IMR-90 (cell line): ENCODE results near the gene CDT1. TPM values are rescaled to one million over a fixed set of nuclear protein-coding genes. Genes with fewer than 3 reads are reported as not detected.

Experiments used
- ATAC-seq: fragments of 200-7000 bp; cut with Tn5 transposase; 2 replicates; pipeline ENCODE4 v1.9.1; 2020; ENCODE audit warnings: low read depth, mild to moderate bottlenecking, moderate library complexity
- BruUV-seq: library from RNA; stranded (reverse); fragments of 400-500 nt; replicated peaks from 2 replicates; lab custom pipeline; 2021; lab: Mats Ljungman, UMichigan
- CTCF ChIA-PET: fragments of 300-600 bp; formaldehyde crosslinking; extraction: SDS; loops from one replicate; lab custom pipeline; 2021; ENCODE audit warnings: antibody characterized with exemption; lab: Yijun Ruan, JAX
- POLR2A ChIA-PET: fragments of 300-600 bp; sonication (Branson Sonifier 250); formaldehyde crosslinking; loops from one replicate; lab custom pipeline; 2022; ENCODE audit warnings: antibody characterized with exemption; ENCODE audit not compliant: unreplicated experiment; lab: Charles Lee
- DNase-seq: peaks from one replicate; pipeline ENCODE4 v3.0.0; 2013
- H2AFZ ChIP-seq: replicated peaks from 2 replicates; pipeline ENCODE3; 2013; ENCODE audit warnings: low read length, mild to moderate bottlenecking; ENCODE audit not compliant: poor library complexity
- H2AK5ac ChIP-seq: 2 replicates; pipeline ENCODE4 v1.6.1; 2013; ENCODE audit warnings: low read depth, low read length, inconsistent platforms
- H2AK9ac ChIP-seq: replicated peaks from 2 replicates; pipeline ENCODE3; 2013; ENCODE audit warnings: mild to moderate bottlenecking, low read depth, low read length, moderate library complexity; ENCODE audit not compliant: poor library complexity
- H2BK120ac ChIP-seq: 2 replicates; pipeline ENCODE4 v1.6.1; 2013; ENCODE audit warnings: low read depth, low read length, inconsistent platforms
- H2BK15ac ChIP-seq: 3 replicates; pipeline ENCODE4 v1.6.1; 2013; ENCODE audit warnings: low read depth, low read length, inconsistent platforms
- H2BK20ac ChIP-seq: 2 replicates; pipeline ENCODE4 v1.6.1; 2013; ENCODE audit warnings: low read depth, mild to moderate bottlenecking, inconsistent platforms, low read length, moderate library complexity
- H2BK5ac ChIP-seq: 2 replicates; pipeline ENCODE4 v1.6.1; 2013; ENCODE audit warnings: mild to moderate bottlenecking, low read depth, low read length, inconsistent platforms; ENCODE audit not compliant: poor library complexity, severe bottlenecking
- H3K14ac ChIP-seq: replicated peaks from 2 replicates; pipeline ENCODE4 v1.6.1; 2013; ENCODE audit warnings: low read depth, low read length, inconsistent platforms
- H3K18ac ChIP-seq: 2 replicates; pipeline ENCODE4 v1.6.1; 2013; ENCODE audit warnings: low read depth, low read length, control low read depth
- H3K23ac ChIP-seq: 2 replicates; pipeline ENCODE4 v1.6.1; 2013; ENCODE audit warnings: low read depth, low read length, inconsistent platforms
- H3K27ac ChIP-seq: 2 replicates; pipeline ENCODE4 v1.5.1; 2013; ENCODE audit warnings: mild to moderate bottlenecking, control low read depth, low read length; ENCODE audit not compliant: insufficient read depth
- H3K27me3 ChIP-seq: 2 replicates; pipeline ENCODE4 v1.6.1; 2013; ENCODE audit warnings: low read length; ENCODE audit not compliant: control insufficient read depth, insufficient read depth
- H3K36me3 ChIP-seq: 2 replicates; pipeline ENCODE4 v1.6.1; 2013; ENCODE audit warnings: low read length, mixed read lengths; ENCODE audit not compliant: control insufficient read depth, insufficient read depth
- H3K4ac ChIP-seq: 2 replicates; pipeline ENCODE4 v1.6.1; 2013; ENCODE audit warnings: low read depth, low read length, inconsistent platforms
- H3K4me1 ChIP-seq: 2 replicates; pipeline ENCODE4 v1.6.1; 2013; ENCODE audit warnings: low read length, mixed read lengths; ENCODE audit not compliant: control insufficient read depth, insufficient read depth
- H3K4me2 ChIP-seq: 2 replicates; pipeline ENCODE4 v1.6.1; 2013; ENCODE audit warnings: low read depth, mild to moderate bottlenecking, control low read depth, low read length, moderate library complexity
- H3K4me3 ChIP-seq: 2 replicates; pipeline ENCODE4 v1.5.1; 2013; ENCODE audit warnings: low read depth, mild to moderate bottlenecking, control low read depth, low read length, moderate library complexity; ENCODE audit not compliant: insufficient read depth
- H3K56ac ChIP-seq: 2 replicates; pipeline ENCODE4 v1.6.1; 2013; ENCODE audit warnings: low read length, inconsistent platforms; ENCODE audit not compliant: insufficient read depth; ENCODE audit errors: extremely low read depth
- H3K79me1 ChIP-seq, 2 experiments: 2 replicates each; pipeline ENCODE4 v1.6.1; 2013; ENCODE audit warnings: low read length in 2 of 2, inconsistent platforms in 1 of 2, low read depth in 1 of 2
- H3K9ac ChIP-seq: 2 replicates; pipeline ENCODE4 v1.6.1; 2013; ENCODE audit warnings: low read depth, low read length, control low read depth
- H3K9me1 ChIP-seq: 2 replicates; pipeline ENCODE4 v1.6.1; 2013; ENCODE audit warnings: low read length, inconsistent platforms; ENCODE audit not compliant: insufficient read depth
- H3K9me3 ChIP-seq: 2 replicates; pipeline ENCODE4 v1.6.1; 2013; ENCODE audit warnings: low read length; ENCODE audit not compliant: control insufficient read depth, insufficient read depth
- H4K20me1 ChIP-seq: 2 replicates; pipeline ENCODE4 v1.6.1; 2013; ENCODE audit warnings: low read length, inconsistent platforms; ENCODE audit not compliant: insufficient read depth
- H4K5ac ChIP-seq: 2 replicates; pipeline ENCODE4 v1.6.1; 2013; ENCODE audit warnings: mild to moderate bottlenecking, low read depth, low read length, control low read depth
- H4K8ac ChIP-seq, 2 experiments: 2 replicates each; pipeline ENCODE4 v1.6.1; 2013; ENCODE audit warnings: low read depth in 2 of 2, low read length in 2 of 2, control low read depth in 1 of 2, inconsistent platforms in 1 of 2
- H4K91ac ChIP-seq: 2 replicates; pipeline ENCODE4 v1.6.1; 2013; ENCODE audit warnings: low read depth, low read length, inconsistent platforms; ENCODE audit not compliant: insufficient read depth
- CHD1 ChIP-seq: IDR thresholded peaks from 2 replicates; pipeline ENCODE4 v1.6.1; 2012; ENCODE audit warnings: low read depth, low read length, improper control_type of control experiment
- ELK1 ChIP-seq: fragments of 150-350 bp; IDR thresholded peaks from 2 replicates; pipeline ENCODE4 v1.6.1; 2016; ENCODE audit warnings: low read depth, mild to moderate bottlenecking, low read length, moderate library complexity, borderline replicate concordance
- MAFK ChIP-seq: IDR thresholded peaks from 2 replicates; pipeline ENCODE4 v1.6.1; 2012; ENCODE audit warnings: low read depth, low read length, improper control_type of control experiment
- MXI1 ChIP-seq: IDR thresholded peaks from 2 replicates; pipeline ENCODE4 v1.6.1; 2012; ENCODE audit warnings: low read depth, mild to moderate bottlenecking, low read length, moderate library complexity, borderline replicate concordance
- NFE2L2 ChIP-seq: fragments of 150-350 bp; IDR thresholded peaks from 2 replicates; pipeline ENCODE4 v1.6.1; 2016; ENCODE audit warnings: low read depth, mild to moderate bottlenecking, low read length
- POLR2A ChIP-seq: IDR thresholded peaks from 2 replicates; pipeline ENCODE4 v1.6.1; 2012; ENCODE audit warnings: mild to moderate bottlenecking, low read depth, low read length
- RAD21 ChIP-seq: IDR thresholded peaks from 2 replicates; pipeline ENCODE4 v1.6.1; 2012; ENCODE audit warnings: low read length, improper control_type of control experiment
- USF2 ChIP-seq: fragments of 150-350 bp; IDR thresholded peaks from 2 replicates; pipeline ENCODE4 v1.6.1; 2017; ENCODE audit warnings: mild to moderate bottlenecking, antibody characterized with exemption, low read length, low read depth
- WGBS, 2 experiments: methylation state at CpG; one replicate each; pipeline versions ENCODE4 v1.1.5 to v1.1.7; 2013; ENCODE audit warnings: missing lambda C conversion rate in 2 of 2; ENCODE audit not compliant: insufficient read length in 1 of 2; ENCODE audit errors: extremely low coverage in 2 of 2; 5-methylcytosine and 5-hydroxymethylcytosine counted together
- dilution Hi-C: fragments of 300-500 bp; cut with HindIII; formaldehyde crosslinking; loops from one replicate; pipeline ENCODE4 v1.14.3; 2018; ENCODE audit warnings: low sequenced_read_pairs; ENCODE audit not compliant: unreplicated experiment
- in situ Hi-C: fragments of 300-500 bp; cut with MboI; formaldehyde crosslinking; loops from 3 replicates; pipeline ENCODE4 v1.14.3; 2019; ENCODE audit warnings: low sequenced_read_pairs, inconsistent platforms, mixed read lengths
- intact Hi-C: fragments of 100-400 bp; cut with micrococcal nuclease; formaldehyde crosslinking; loops from 2 replicates; pipeline ENCODE4 v1.10.0; 2022
- polyA plus RNA-seq, 3 experiments: library from polyadenylated mRNA; depleted of rRNA; stranded (reverse); fragments of >200 nt; gene quantifications; 2 replicates each; pipeline ENCODE4 v1.2.3, GENCODE V29; 2012; ENCODE audit warnings: low replicate concordance in 1 of 3
- total RNA-seq: library from RNA; depleted of rRNA; stranded (reverse); fragments of >200 nt; gene quantifications from 2 replicates; pipeline ENCODE4 v1.2.3, GENCODE V29; 2012

CDT1 gene
- total and polyA plus RNA-seq, 2 of the 4 experiments (the other 2 are of a cell fraction), result 3.2 to 11.8 TPM

GRCh38 chr16:88833086-88833485 lies 29.5 kb downstream of the CDT1 start:
- Histone ChIP-seq H2BK120ac (no peak overlapping the region), H3K27me3 (no peaks in the 10 kb centered on the region), H3K23ac (no peak overlapping the region), H3K4me2 (no peak overlapping the region), H2BK5ac (no peak overlapping the region), H2AK9ac (no peak overlapping the region), H2BK15ac (no peak overlapping the region), H3K4ac (no peak overlapping the region), H3K18ac (no peak overlapping the region), H3K14ac (no peak overlapping the region), H3K9ac (no peak overlapping the region), H4K20me1 (peaks cover 4% of the 10 kb centered on the region; the same call in 1 of the 2 replicates), H3K9me1 (no peaks in the 10 kb centered on the region), H4K91ac (no peak overlapping the region), H3K4me3 (no peak overlapping the region), H2BK20ac (no peak overlapping the region), H3K79me1 (no peaks in the 10 kb centered on the region), H3K36me3 (peaks cover 19% of the 10 kb centered on the region; the same call in 1 of the 2 replicates), H3K27ac (no peak overlapping the region), H2AFZ (no peak overlapping the region), H2AK5ac (no peak overlapping the region), H4K8ac (no peak overlapping the region), H3K4me1 (peaks cover 4% of the 10 kb centered on the region; the same call in 1 of the 2 replicates), H3K9me3 (no peaks in the 10 kb centered on the region), H4K5ac (no peak overlapping the region), H3K56ac (no peak overlapping the region)
- in situ Hi-C loops (no loop called here), dilution Hi-C loops (no loop called here), intact Hi-C loops (no loop called here)
- no TSS peak for BruUV-seq
- POLR2A ChIA-PET, result no interaction called here
- CTCF ChIA-PET, result no interaction called here
- no peak for TF ChIP-seq ELK1
- no peak for TF ChIP-seq POLR2A
- no peak for TF ChIP-seq RAD21
- TF ChIP-seq MXI1, result no peak
- no peak for TF ChIP-seq MAFK
- no peak for TF ChIP-seq NFE2L2
- TF ChIP-seq USF2, result no peak
- TF ChIP-seq CHD1, result no peak
- 100% methylated on average over 9 of the region's 13 CpGs; no CpG with 5 or more reads in 1 of the 2 experiments for WGBS, 2 experiments
- no peak for DNase-seq
- ATAC-seq, result no peak
